GM12874 (cell line): ENCODE data around the gene OMP.

Experiments used
- TF ChIP-seq, protein P1 (sequence below): IDR thresholded peaks from 2 replicates; pipeline ENCODE4 v1.5.1; 2011; ENCODE audit warnings: low read depth, mild to moderate bottlenecking, control low read depth, low read length, moderate library complexity; ENCODE audit not compliant: insufficient read depth

OMP gene

DNA sequence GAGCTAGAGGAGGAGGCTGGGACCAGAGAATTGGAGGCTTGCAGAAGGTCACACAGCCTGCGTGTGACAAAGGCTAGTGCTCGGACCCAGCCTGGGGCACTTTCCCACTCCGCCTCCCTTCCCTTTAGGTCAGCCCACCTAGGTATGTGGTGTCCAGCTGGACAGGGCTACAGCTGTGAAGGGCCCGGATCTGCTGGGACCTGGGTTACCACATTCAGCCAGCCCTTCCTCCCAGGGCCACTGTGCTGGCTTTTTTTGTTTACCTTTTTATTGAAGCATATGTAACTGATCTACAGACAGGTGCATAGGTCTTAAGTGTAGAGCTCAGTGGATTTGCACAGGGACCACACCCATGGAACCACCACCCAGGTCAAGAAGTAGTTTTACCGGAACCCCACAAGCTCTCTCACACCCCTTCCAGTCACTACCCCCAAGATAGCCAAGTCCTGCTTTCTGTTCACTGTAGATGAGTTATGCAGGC lies 27.2 kb upstream of the OMP start:
- TF ChIP-seq, protein P1, sequence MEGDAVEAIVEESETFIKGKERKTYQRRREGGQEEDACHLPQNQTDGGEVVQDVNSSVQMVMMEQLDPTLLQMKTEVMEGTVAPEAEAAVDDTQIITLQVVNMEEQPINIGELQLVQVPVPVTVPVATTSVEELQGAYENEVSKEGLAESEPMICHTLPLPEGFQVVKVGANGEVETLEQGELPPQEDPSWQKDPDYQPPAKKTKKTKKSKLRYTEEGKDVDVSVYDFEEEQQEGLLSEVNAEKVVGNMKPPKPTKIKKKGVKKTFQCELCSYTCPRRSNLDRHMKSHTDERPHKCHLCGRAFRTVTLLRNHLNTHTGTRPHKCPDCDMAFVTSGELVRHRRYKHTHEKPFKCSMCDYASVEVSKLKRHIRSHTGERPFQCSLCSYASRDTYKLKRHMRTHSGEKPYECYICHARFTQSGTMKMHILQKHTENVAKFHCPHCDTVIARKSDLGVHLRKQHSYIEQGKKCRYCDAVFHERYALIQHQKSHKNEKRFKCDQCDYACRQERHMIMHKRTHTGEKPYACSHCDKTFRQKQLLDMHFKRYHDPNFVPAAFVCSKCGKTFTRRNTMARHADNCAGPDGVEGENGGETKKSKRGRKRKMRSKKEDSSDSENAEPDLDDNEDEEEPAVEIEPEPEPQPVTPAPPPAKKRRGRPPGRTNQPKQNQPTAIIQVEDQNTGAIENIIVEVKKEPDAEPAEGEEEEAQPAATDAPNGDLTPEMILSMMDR, result no peak

DNA sequence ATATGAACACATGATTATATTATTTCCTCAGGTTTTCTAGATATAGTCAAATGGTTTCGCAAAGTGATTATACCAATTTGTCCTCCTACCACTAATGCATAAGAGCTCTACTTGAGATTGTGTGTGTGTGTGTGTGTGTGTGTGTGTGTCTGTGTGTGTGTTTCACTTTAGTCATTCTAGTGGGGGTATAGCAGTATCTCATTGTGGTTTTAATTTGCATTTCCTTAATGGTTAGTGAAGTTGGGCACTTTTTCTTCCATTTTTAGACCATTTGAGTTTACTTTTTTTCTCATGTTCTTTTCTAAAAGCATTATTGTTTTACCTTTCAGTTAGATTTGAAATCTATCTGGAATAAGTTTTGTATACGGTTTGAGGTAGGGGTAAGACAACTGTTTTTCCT lies 23.0 kb upstream of the OMP start:
- TF ChIP-seq, protein P1, result no peak

DNA sequence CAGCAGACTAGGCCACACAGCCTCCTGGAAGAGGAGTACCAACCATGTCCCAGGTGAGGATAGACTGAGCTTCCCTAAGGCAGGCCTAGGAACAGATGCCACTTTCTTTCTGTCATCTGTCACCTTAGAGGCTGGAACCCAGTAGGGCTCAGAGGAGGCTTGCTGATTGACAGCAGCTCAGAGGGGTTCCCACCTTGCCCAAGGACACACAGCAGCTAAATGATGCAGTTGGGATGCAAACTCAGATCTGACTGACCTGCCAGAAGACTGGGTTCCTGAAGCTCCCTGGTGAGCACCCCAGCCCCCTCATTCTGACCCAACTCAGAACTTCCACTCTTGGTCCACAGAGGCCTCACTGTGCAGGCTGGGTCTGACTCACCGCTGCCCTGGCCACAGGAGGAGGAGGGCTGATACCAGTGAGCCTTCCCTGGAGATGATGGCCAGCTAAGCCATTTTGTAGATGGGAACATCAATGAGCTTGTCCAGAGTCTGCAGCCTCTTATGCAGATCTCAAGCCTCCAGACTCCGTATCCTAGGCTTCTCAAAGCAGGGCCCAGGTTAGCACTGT lies 21.9 kb upstream of the OMP start:
- TF ChIP-seq, protein P1, result no peak

DNA sequence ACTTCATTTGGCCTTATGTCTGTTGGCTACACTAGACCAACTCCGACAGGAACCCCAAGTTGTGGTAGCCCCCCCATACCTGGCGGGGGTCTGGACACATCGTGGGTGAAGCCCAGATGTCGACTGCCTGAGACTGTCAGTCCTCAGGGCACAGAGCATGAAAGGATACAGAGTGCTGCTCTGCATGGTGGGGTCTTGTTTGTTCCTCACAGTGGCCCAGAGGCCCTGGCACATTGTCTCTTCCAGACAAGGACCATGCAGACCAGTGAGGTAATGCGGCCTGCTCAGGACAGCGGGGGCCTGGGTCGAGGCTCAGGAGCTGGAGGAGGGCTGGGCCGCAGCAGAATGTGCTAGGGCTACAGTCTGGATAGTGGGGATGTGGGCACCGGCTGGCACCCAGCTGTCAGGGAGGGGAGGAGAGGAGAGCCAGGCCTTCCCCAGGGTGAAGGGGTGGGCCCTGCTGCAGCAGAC lies 21.2 kb upstream of the OMP start:
- TF ChIP-seq, protein P1, result no peak

DNA sequence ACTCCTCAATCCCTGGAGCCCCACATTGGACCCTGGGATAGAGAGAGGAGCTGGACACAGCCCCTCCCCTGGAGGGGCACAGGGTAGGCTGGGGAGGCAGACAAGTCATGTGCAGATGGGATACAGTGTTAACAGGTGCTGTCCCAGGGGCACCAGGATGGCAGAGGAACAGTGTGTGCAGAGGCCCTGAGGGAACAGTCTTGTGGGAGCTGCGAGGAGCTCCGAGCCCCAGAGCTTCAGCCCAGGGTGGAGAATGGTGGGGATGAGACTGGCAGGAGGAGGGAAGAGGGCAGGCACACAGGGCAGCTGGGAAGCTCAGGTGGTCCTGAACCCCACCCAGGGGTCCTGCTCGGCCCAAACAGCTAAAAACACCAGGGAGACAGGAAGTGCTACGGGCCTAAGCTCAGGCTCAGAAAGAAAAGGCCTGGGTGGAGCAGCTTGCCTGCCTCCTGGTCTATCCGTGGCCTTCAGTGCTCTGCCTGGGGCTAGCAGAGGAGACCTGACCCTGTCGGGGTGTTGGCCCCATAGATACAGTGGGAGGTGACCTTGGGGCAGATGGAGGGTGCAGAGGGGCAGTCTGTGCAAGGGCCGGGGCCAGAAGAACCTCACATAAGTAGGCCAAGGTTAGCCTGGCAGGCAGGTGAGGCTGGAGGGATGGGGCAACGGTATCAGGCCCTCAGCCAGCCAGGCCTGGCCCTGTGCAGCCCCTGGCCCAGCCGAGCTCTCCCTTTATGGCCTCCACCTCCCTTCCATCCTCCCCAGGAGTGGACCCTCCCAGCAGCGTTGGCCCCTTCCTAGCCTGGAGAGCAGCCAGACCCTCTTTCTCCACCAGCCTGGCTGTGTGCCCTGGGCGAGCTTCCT lies 20.4 kb upstream of the OMP start:
- TF ChIP-seq, protein P1, result no peak

DNA sequence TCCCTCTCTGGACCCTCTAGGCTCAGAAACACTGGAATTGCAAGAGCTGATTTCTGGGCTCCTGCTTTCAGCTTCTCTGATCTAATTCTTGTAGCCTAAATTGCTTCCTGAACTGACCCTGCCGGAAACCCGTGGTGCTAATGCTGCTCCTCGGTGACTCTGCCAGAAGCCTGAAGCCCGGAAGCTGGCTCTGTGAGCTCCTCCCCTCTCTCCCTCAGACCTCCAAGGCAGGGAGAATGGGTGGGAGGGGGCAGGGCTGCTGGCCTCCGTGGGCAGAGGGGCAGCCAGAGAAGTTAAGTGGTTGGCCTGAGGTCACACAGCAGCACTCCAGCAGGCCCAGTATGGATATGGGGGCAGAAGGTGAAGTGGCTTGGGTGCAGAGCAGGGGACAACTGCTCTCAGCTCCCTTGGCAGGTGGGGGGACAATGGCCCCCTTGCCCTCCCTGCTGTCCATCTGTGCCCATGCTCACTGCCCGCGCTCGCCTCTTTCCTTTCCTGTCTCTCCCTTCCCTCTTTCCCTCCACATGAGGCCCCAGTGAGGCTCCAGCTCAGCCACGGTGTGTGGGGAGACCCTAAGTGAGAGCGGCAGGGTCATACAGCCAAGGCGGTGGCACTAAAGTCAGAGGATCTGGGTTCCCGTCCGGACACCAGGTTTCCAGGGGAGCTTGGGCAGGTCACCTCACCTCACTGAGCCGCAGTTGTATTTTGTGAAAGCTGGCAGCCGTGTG lies 19.6 kb upstream of the OMP start:
- TF ChIP-seq, protein P1, result no peak

DNA sequence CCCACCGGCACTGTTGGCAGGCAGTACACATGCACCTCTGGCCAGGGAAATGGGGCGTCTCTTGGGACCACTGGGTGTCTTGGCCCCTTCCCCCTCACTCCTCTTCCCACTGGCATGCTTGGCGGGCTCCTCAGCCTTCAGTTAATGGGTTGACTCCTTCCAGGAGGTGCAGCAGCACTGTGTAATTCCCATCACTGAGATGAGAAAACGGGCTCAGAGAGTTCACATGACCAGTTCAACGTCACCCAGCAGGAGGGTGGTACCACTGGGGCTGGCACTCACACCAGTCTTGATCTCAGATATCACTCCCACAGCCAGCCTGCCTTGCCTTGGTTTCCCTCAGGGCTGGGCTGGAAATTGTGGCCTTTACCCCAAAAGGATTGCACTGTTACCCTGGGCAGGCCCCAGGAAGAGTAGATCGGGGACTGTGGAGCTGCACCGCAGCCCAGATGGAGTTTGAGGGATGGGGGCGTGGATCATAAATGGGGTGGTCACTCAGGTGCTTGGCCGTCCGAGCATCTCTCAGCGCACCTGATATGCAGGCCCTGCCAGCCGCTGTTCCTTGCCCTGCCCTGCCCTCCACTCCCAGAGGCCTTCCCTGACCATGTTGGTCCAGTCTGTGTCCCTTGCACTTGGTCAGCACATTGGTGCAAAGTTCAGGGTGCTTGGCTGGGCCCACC lies 18.9 kb upstream of the OMP start:
- TF ChIP-seq, protein P1, result no peak
